Limb (tissue), 2 donors: ENCODE results near the gene SH3RF3.

Source experiments
- DNase-seq, 2 donors: peaks; one replicate each; pipeline ENCODE4 v3.0.0-alpha.2; 2016; ENCODE audit errors: extremely low spot score in 2 of 2

SH3RF3 gene

GRCh38 chr2:109304731-109305470 is 175.9 kb downstream of the SH3RF3 start:
- no peak for DNase-seq

DNA sequence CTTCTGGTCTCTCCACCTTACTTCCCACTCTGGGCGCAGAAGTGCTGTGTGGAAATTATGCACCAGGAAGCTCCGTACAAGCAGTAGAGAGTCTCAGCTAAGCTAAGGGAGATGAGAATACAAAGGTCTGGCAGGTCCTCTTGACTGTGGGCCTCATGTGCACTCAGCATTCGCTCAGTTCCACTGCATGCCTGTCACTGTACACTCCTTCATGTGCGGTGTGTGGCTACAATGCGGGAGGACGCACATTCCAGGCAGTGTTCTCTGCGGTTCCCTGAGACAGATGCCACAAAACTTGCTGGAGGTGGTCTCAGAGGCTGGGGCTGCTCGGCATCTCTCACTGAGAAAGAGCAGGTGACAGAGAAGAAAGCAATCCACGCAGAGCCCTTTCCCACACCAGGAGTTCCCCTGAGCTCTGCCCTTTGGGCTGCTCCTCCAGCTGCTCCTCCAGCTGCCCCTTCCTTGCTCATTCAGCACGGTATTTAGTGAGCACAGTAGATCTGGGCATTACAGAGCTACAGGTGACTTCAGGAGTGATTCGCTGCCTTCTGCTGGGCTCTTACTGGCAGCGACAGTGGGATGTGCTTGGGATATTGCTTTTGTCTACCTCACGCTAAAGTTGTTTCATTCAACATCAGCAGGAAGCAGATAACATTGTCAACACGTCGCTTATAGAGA is 176.6 kb downstream of the SH3RF3 start:
- DNase-seq, result no peak

DNA sequence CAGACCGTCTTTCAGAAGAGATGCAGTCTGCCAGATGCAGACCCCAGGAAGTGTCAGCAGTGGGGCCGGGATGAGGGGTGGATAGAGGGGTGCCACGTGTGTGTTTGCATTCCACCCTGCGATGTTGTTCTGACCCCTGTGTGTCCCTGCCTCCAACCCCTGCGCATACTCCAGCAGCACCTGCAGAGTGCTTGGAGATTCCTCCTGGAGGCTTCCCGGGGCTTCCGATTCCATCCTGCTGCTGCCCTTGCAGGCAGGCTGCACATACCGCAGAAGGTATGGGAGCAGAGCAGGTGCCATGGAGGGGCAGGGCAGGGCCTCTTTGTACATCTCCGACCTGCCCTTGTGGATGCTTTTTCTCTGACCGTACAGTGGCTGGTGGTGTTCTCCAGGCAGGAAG is 177.2 kb downstream of the SH3RF3 start:
- DNase-seq, result no peak

GRCh38 chr2:109311771-109312170 is 182.8 kb downstream of the SH3RF3 start:
- DNase-seq, result no peak

- DNase-seq, result no peak
Observed at GRCh38 chr2:109312902-109313301, 183.9 kb downstream of the SH3RF3 start.

- no peak for DNase-seq
Observed at GRCh38 chr2:109313343-109313742, 184.3 kb downstream of the SH3RF3 start.

GRCh38 chr2:109316091-109316490 is 187.1 kb downstream of the SH3RF3 start:
- no peak for DNase-seq

- DNase-seq, result peak in 1 of 2 donors; percentile 38
Observed at GRCh38 chr2:109317471-109318095, 188.6 kb downstream of the SH3RF3 start.

- DNase-seq, result peak; percentile 70 to 83
Observed at GRCh38 chr2:109318150-109318948, 189.3 kb downstream of the SH3RF3 start.

- peak in 1 of 2 donors; percentile 19 for DNase-seq
Observed at GRCh38 chr2:109318949-109319342, 189.9 kb downstream of the SH3RF3 start.

DNA sequence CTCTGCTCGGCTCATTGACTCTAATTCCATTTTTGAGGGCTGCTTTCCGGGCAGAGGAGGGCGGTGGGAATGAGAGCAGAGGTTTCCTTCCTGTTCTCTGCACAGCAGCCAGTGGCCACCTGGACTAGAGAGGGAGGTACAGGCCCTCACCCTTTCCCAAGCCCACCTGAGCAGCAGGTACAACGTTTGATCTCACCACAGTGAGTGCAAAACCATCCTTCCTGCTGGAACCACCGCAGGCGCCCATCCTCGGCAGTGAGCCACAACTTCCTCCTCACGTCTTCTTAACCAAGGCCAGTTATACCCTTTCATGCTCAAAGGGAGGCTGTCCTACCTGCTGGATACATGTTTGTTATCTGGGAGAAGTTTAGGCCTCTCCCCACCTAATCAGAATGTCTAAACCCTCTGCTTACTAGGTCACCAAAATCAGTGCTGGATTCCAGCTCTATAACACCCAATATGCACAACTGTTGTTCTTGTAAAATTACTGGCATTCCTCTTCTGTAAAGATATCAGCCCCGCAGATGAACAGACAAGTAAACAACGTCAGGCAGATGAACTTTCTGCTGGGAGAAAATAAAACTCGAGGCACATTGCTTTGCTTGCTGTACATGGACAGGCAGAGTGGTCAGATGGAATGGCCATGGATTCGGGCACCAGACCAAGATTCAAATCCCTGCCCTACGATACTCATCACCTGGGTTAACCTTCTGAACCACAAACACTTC is 191.4 kb downstream of the SH3RF3 start:
- DNase-seq, result no peak

GRCh38 chr2:109321570-109321969 is 192.6 kb downstream of the SH3RF3 start:
- DNase-seq, result no peak

GRCh38 chr2:109322111-109322510 is 193.1 kb downstream of the SH3RF3 start:
- DNase-seq, result peak; percentile 68 to 73

DNA sequence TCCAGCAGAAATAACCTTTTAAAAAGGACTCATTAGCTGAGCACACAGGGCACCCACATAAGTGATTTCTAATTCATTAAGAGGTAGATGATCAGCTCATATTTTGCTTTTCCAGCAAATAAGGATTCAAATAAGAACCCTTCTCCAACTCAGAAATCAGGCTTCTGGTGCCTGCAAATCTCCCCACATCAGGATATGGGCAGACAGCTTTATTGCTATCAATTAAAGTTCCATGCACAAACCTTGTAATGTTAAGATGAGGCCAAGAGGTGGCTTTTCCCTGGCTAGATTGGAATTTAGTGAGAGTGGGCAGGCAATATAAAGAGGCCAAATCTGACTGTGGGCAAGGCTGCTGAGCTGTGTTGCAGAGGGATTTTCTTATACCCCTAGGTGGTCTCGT is 193.6 kb downstream of the SH3RF3 start:
- no peak for DNase-seq

DNA sequence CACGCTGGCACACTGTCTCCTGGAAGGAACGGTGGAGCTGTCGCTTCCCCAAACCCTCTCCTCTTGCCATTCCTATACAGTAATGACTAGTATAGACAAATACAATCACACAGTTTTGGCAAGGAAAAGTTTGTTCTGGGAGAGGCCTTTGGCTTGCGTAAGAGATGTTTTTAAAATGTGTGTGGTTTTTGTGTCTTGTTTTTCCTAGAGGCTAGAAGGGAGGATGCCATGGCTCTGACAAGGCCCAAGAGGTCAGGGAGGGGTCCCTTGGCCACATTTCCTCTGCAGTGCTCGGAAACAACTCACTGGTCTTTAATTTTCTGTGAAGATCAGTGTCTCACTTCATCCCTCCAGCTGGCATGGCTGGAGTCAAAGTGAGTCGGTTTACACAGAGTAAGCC is 195.9 kb downstream of the SH3RF3 start:
- no peak for DNase-seq

DNA sequence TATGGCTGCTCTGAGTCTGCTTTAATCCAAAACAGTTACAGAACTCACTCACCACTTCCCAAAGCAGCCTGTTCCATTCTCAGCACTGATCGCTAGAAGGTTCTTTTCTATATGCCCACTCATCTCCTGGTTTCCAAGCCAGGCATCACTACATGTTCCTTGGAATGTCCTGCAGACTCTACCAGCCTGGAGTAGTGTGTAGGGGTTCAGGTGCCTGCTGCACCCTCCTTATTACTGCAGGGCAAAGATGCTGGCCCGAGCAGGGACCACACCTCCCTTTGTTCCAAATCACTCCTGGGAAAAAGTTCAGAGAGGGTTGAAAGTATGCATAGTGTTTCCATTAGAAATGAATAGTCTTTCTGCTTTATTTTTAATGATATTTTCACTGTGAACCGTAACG is 196.6 kb downstream of the SH3RF3 start:
- DNase-seq, result no peak

DNA sequence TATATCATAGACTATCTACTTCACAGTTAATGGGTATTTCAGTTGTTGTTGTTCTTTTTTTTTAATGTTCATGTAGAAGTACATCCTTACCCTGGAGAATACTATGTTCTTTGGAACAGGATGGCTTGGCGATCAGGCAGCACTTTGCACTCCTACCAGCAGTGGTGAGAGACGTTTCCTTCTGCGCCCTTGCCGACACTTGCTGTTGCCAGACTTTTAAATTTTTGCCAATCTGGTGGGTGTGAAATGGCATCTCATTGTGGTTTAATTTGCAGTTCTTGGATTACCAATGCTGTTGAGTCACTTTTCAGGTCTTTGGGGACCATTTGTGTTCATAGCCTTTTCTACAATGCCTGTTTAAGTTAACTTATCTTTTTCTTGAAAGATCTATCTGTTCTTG is 197.3 kb downstream of the SH3RF3 start:
- DNase-seq, result no peak

- DNase-seq, result no peak
Observed at GRCh38 chr2:109330056-109330455, 201.1 kb downstream of the SH3RF3 start.

- DNase-seq, result no peak
Observed at GRCh38 chr2:109331081-109331480, 202.1 kb downstream of the SH3RF3 start.

DNA sequence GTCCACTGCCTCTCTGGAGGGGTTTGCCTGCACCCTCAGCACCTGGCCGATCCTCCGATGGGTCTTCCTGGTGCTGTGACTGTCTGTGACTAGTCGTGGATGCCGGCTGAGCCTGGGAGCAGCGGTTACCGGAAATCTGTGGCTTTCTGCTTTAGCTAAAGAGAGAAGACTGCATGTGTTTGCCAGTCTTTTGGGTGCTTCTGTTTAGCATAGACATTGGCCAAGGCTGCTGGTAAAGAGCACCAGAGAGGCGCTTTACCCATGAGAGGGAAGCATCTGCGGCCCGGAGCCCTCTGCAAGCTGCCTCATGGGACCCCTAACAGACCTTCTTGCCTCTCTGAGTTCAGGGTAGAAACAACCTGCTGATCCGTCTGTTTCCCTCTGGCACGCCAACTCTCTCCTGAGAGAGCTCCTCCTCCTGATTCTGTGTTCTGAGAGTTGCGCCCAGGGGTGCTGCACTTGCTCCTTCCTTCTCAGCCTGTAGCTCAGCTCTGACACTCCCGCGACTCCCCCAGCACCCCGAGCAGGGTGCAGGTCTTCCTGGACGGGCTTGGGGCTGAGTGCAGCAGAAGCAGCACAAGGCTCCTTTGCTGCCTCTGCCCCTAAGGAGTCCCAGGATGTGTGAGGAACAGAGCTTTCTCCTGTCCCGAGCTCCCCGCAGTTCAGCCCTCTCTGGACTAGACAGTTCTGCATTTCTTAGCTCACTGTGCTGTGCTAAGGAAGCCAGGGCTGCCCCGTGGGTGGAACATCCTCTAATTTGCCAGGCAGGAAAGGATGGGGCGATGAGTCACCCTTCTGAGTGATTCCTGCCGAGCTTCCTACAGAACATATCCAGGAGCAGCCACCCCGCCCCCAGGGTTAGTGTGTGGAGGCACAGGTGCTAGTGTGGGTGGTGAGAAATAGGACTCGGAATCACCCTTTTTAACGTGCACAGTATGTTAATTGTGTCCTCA is 203.2 kb downstream of the SH3RF3 start:
- no peak for DNase-seq
